Gastroesophageal sphincter (tissue), 4 donors: ENCODE measurements around the gene COL1A2. TPM values are rescaled to one million over a fixed set of nuclear protein-coding genes. Genes with fewer than 3 reads are reported as not detected.

Source experiments
- ATAC-seq: fragments of 150-250 bp; one replicate; pipeline ENCODE4 v1.9.1; 2016; ENCODE audit warnings: mild to moderate bottlenecking, moderate library complexity
- H3K27ac ChIP-seq, 4 donors: fragments of 200-600 bp; sonication (generic) in 3 of 4; 1 replicate in 3 of 4; 2 replicates in 1 of 4; pipeline ENCODE4 v1.5.1; 2016 to 2019
- H3K27me3 ChIP-seq: fragments of 200-600 bp; sonication (generic); one replicate; pipeline ENCODE4 v1.5.1; 2019
- H3K36me3 ChIP-seq, 2 donors: fragments of 200-600 bp; sonication (generic); one replicate each; pipeline ENCODE4 v1.5.1; 2019; ENCODE audit warnings: control low read depth in 1 of 2
- H3K4me1 ChIP-seq, 3 donors: fragments of 200-600 bp; sonication (generic); 1 replicate in 2 of 3; 2 replicates in 1 of 3; pipeline ENCODE4 v1.5.1; 2016 to 2019; ENCODE audit warnings: control low read depth in 2 of 3
- H3K4me3 ChIP-seq, 2 donors: fragments of 200-600 bp; sonication (generic); one replicate each; pipeline ENCODE4 v1.5.1; 2019; ENCODE audit warnings: mild to moderate bottlenecking in 1 of 2, moderate library complexity in 1 of 2
- H3K9me3 ChIP-seq, 3 donors: fragments of 200-600 bp; sonication (generic); one replicate each; pipeline ENCODE4 v1.5.1; 2017 to 2019; ENCODE audit warnings: control low read depth in 2 of 3
- EP300 ChIP-seq: sonication (generic); formaldehyde crosslinking; IDR thresholded peaks from one replicate; pipeline ENCODE4 v1.6.1; 2017; ENCODE audit warnings: antibody characterized with exemption, mild to moderate bottlenecking
- POLR2A ChIP-seq, 2 donors: fragments of 450-650 bp; IDR thresholded peaks; one replicate each; pipeline ENCODE4 v1.6.1; 2017; ENCODE audit warnings: antibody characterized with exemption in 2 of 2, mild to moderate bottlenecking in 2 of 2, moderate library complexity in 1 of 2
- POLR2AphosphoS5 ChIP-seq: sonication (generic); formaldehyde crosslinking; IDR thresholded peaks from one replicate; pipeline ENCODE4 v1.6.1; 2017; ENCODE audit warnings: antibody characterized with exemption
- WGBS, 2 donors: methylation state at CpG; one replicate each; pipeline ENCODE4 v1.1.5; 2018; ENCODE audit warnings: low coverage in 1 of 2; 5-methylcytosine and 5-hydroxymethylcytosine counted together
- total RNA-seq, 4 donors: library from RNA; depleted of rRNA; stranded (reverse); fragments of >200 nt; gene quantifications; one replicate each; pipeline ENCODE4 v1.1.0, GENCODE V29; 2016
- TF ChIP-seq, protein P1 (sequence below), 4 experiments: fragments of 200-600 bp in 2 of 4; fragments of 450-650 bp in 2 of 4; sonication (generic) in 1 of 4; IDR thresholded peaks; one replicate each; pipeline ENCODE4 v1.5.1; 2017 to 2019; ENCODE audit warnings: antibody characterized with exemption in 4 of 4, mild to moderate bottlenecking in 2 of 4, moderate library complexity in 2 of 4

The COL1A2 gene
- total RNA-seq, 4 donors from 2014 or later = 203 to 686 (median 311) TPM

DNA sequence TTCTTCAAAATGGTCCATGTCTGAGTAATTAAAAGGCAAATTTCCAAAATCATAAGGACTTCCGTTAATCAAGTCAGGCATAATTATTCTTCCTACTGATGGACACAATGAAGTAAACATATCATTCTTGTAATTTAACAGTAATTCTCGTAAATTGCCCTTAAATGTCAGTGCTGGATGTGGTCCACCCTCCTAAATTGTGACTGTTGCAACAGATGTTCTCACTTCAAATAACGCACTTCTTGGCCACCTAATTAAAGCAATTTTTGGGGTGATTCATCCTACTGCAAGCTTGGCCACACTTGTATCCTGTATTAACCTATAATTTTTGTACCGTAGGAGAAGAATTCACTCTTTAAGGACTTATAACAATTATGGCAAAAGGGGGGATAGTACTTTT, 1.9 kb downstream of the COL1A2 start:
- no peaks in the 10 kb centered on the region for H3K9me3 ChIP-seq
- TF ChIP-seq POLR2AphosphoS5 (peak; percentile 91), POLR2A (IDR thresholded peaks at IDR 0.05) (no peak)
- ATAC-seq = peak; percentile 22
- no peaks in the 10 kb centered on the region for H3K27me3 ChIP-seq
- 12 to 16% methylated on average over 4 of the region's 4 CpGs for WGBS, 2 donors
- H3K4me1 ChIP-seq = peaks cover 15 to 73% (median 20%) of the 10 kb centered on the region in 3 donors
- peaks cover 7 to 31% of the 10 kb centered on the region in 2 donors for H3K36me3 ChIP-seq
- peak overlapping the region; percentile 54 to 64 for H3K4me3 ChIP-seq
- peak overlapping the region; percentile 86 to 94 (median 90) for H3K27ac ChIP-seq

- peak overlapping the region; percentile 54 to 64 for H3K4me3 ChIP-seq
- no peak for TF ChIP-seq EP300
- TF ChIP-seq POLR2A (IDR thresholded peaks at IDR 0.05) = no peak
- TF ChIP-seq POLR2AphosphoS5 = no peak
- TF ChIP-seq, protein P1, sequence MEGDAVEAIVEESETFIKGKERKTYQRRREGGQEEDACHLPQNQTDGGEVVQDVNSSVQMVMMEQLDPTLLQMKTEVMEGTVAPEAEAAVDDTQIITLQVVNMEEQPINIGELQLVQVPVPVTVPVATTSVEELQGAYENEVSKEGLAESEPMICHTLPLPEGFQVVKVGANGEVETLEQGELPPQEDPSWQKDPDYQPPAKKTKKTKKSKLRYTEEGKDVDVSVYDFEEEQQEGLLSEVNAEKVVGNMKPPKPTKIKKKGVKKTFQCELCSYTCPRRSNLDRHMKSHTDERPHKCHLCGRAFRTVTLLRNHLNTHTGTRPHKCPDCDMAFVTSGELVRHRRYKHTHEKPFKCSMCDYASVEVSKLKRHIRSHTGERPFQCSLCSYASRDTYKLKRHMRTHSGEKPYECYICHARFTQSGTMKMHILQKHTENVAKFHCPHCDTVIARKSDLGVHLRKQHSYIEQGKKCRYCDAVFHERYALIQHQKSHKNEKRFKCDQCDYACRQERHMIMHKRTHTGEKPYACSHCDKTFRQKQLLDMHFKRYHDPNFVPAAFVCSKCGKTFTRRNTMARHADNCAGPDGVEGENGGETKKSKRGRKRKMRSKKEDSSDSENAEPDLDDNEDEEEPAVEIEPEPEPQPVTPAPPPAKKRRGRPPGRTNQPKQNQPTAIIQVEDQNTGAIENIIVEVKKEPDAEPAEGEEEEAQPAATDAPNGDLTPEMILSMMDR (IDR thresholded peaks at IDR 0.05) = no peak
- no peak for ATAC-seq
- no peaks in the 10 kb centered on the region for H3K9me3 ChIP-seq
- peaks cover 7 to 73% (median 20%) of the 10 kb centered on the region in 3 donors for H3K4me1 ChIP-seq
- H3K27ac ChIP-seq = peak overlapping the region in 2 of 4 donors; percentile 92 to 94
- 0 to 24% methylated on average over 1 of the region's 1 CpG for WGBS, 2 donors
- peaks cover 12 to 42% of the 10 kb centered on the region in 2 donors for H3K36me3 ChIP-seq
- H3K27me3 ChIP-seq = no peaks in the 10 kb centered on the region
These were observed 3.0 kb downstream of the COL1A2 start for GRCh38 chr7:94397722-94398121.

- Histone ChIP-seq H3K36me3 (peaks cover 18 to 54% of the 10 kb centered on the region in 2 donors), H3K27me3 (no peaks in the 10 kb centered on the region), H3K27ac (peak overlapping the region in 1 of 4 donors; percentile 94), H3K4me3 (peak overlapping the region in 1 of 2 donors; percentile 4), H3K4me1 (peaks cover 0 to 72% (median 20%) of the 10 kb centered on the region in 3 donors), H3K9me3 (no peaks in the 10 kb centered on the region)
- TF ChIP-seq POLR2A (IDR thresholded peaks at IDR 0.05) (no peak), POLR2AphosphoS5 (no peak), EP300 (no peak)
- TF ChIP-seq, protein P1 (IDR thresholded peaks at IDR 0.05) = no peak
- 26 to 28% methylated on average over 6 of the region's 6 CpGs for WGBS, 2 donors
- no peak for ATAC-seq
These were observed 4.1 kb downstream of the COL1A2 start for GRCh38 chr7:94398841-94399240.

DNA sequence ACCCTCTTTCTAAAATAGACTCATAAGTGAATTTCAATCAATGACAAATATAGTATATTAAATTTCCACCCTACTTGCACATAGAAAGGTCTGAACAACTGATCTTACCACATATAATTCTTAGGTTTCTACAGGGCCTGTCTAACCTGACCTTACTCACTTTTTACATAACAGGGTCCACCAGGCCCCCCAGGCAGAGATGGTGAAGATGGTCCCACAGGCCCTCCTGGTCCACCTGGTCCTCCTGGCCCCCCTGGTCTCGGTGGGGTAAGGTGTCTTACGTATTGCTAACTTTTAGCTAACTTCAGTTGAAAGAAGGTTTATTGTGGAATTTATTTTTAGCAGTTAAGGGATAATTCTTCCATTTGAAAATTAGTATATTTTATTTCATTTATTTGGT, 5.3 kb downstream of the COL1A2 start:
- TF ChIP-seq POLR2A (IDR thresholded peaks at IDR 0.05) (no peak), POLR2AphosphoS5 (no peak), EP300 (no peak)
- TF ChIP-seq, protein P1 (IDR thresholded peaks at IDR 0.05) = no peak
- ATAC-seq = no peak
- H3K27ac ChIP-seq = peak overlapping the region in 3 of 4 donors; percentile 54 to 94 (median 55)
- no peaks in the 10 kb centered on the region for H3K27me3 ChIP-seq
- peaks cover 30 to 65% of the 10 kb centered on the region in 2 donors for H3K36me3 ChIP-seq
- H3K4me3 ChIP-seq = peak overlapping the region in 1 of 2 donors; percentile 16
- H3K4me1 ChIP-seq = peaks cover 0 to 74% (median 20%) of the 10 kb centered on the region in 3 donors
- 37 to 69% methylated on average over 2 of the region's 2 CpGs for WGBS, 2 donors
- no peaks in the 10 kb centered on the region for H3K9me3 ChIP-seq

DNA sequence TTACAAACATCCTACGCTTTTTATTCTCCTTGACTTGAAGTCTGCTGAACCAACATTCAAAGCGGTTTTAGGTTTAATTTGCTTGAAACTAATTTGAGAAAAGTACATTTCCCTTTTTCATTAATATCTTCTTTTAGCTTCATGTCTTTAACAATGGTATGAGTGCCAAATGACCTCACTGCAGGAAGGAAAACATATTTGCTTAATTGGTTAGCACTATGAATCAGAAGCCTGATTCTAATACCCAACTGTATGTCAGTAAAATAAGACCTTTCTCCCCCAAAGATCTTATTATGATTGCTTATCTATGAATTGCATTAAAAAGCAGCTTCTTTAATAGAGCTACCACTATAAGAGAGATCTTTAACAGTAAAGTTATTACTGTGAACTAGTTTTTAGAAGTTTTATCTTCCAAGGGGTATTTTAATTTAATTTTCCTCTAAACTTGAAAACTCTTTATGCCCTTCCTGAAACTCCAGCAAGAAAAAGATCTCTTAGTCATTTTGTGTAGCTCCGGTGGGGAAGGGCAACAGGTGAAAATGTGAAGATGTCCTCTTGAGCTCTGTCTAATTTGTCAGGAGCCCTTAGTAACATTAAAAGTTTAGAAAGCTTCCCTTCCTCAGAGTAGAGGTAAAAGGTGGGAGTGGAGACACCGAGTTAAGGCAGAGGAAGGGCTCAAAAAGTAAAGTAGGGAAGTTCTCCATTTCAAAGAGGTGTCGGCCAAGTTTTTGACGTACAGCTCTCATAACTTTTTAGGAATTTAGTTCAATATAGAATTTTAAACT, 6.1 kb downstream of the COL1A2 start:
- H3K36me3 ChIP-seq = peaks cover 32 to 74% of the 10 kb centered on the region in 2 donors
- peaks cover 0 to 77% (median 20%) of the 10 kb centered on the region in 3 donors for H3K4me1 ChIP-seq
- no peak overlapping the region for H3K4me3 ChIP-seq
- no peak for TF ChIP-seq POLR2AphosphoS5
- TF ChIP-seq, protein P1 (IDR thresholded peaks at IDR 0.05) = no peak
- no peak for TF ChIP-seq EP300
- TF ChIP-seq POLR2A (IDR thresholded peaks at IDR 0.05) = no peak
- H3K27me3 ChIP-seq = no peaks in the 10 kb centered on the region
- 40% methylated on average over 5 to 6 of the region's 6 CpGs for WGBS, 2 donors
- H3K27ac ChIP-seq = peak overlapping the region; percentile 47 to 94 (median 54)
- H3K9me3 ChIP-seq = no peaks in the 10 kb centered on the region
- no peak for ATAC-seq
